Caco-2 (cell line): Measurements from ENCODE around the gene CCM2. TPM values are rescaled to one million over a fixed set of nuclear protein-coding genes. Genes with fewer than 3 reads are reported as not detected.
"Not testable (repeated sequence)": the region's sequence is repeated elsewhere in the genome, so short reads cannot be mapped to it uniquely, and the experiment has no call there.

Experiments used
- BruUV-seq: library from RNA; stranded (reverse); fragments of 400-500 nt; replicated peaks from 2 replicates; lab custom pipeline; 2021; lab: Mats Ljungman, UMichigan
- CTCF ChIA-PET: fragments of 300-600 bp; sonication (Branson Sonifier 250); formaldehyde crosslinking; loops from one replicate; lab custom pipeline; 2022; ENCODE audit warnings: antibody characterized with exemption; lab: Charles Lee
- POLR2A ChIA-PET: fragments of 300-600 bp; sonication (Branson Sonifier 250); formaldehyde crosslinking; loops from one replicate; lab custom pipeline; 2022; ENCODE audit warnings: antibody characterized with exemption; lab: Charles Lee
- DNase-seq, 2 experiments: peaks; one replicate each; pipeline versions ENCODE4 v3.0.0 to v3.0.0-alpha.2; 2020 to 2022
- H3K27me3 ChIP-seq: replicated peaks from 2 replicates; pipeline ENCODE4 v1.6.0; 2011; ENCODE audit warnings: low read length; ENCODE audit not compliant: control insufficient read depth, insufficient read depth
- H3K36me3 ChIP-seq: 2 replicates; pipeline ENCODE4 v1.5.1; 2011; ENCODE audit warnings: low read length; ENCODE audit not compliant: control insufficient read depth, insufficient read depth
- H3K4me1 ChIP-seq: fragments of 250-450 bp; sonication (Bioruptor Pico); 2 replicates; pipeline ENCODE4 v1.5.1; 2020; ENCODE audit warnings: mild to moderate bottlenecking
- H3K4me3 ChIP-seq: 2 replicates; pipeline ENCODE4 v1.5.1; 2011; ENCODE audit warnings: low read depth, mild to moderate bottlenecking, control low read depth, low read length
- H3K9me3 ChIP-seq: fragments of 250-450 bp; sonication (Bioruptor Pico); 2 replicates; pipeline ENCODE4 v1.5.1; 2020; ENCODE audit warnings: mild to moderate bottlenecking, moderate library complexity
- H3K27ac Mint-ChIP-seq: one replicate; pipeline ENCODE4 v1.8.0; 2022; ENCODE audit warnings: mixed read lengths; ENCODE audit not compliant: unreplicated experiment
- H3K27me3 Mint-ChIP-seq: one replicate; pipeline ENCODE4 v1.8.0; 2022; ENCODE audit warnings: mixed read lengths; ENCODE audit not compliant: insufficient read depth, unreplicated experiment
- H3K36me3 Mint-ChIP-seq: one replicate; pipeline ENCODE4 v1.8.0; 2022; ENCODE audit warnings: mild to moderate bottlenecking, mixed read lengths; ENCODE audit not compliant: insufficient read depth, unreplicated experiment
- H3K4me1 Mint-ChIP-seq: one replicate; pipeline ENCODE4 v1.8.0; 2022; ENCODE audit warnings: low read depth, mixed read lengths; ENCODE audit not compliant: unreplicated experiment
- H3K4me3 Mint-ChIP-seq: one replicate; pipeline ENCODE4 v1.8.0; 2022; ENCODE audit warnings: mild to moderate bottlenecking, moderate library complexity, mixed read lengths; ENCODE audit not compliant: unreplicated experiment
- H3K9me3 Mint-ChIP-seq: one replicate; pipeline ENCODE4 v1.8.0; 2022; ENCODE audit warnings: mixed read lengths; ENCODE audit not compliant: unreplicated experiment
- intact Hi-C: fragments of 100-400 bp; cut with micrococcal nuclease; formaldehyde crosslinking; loops from one replicate; pipeline ENCODE4 v1.10.0; 2022; ENCODE audit not compliant: unreplicated experiment
- total RNA-seq: library from RNA; stranded (reverse); gene quantifications from 2 replicates; pipeline ENCODE4 v1.2.3, GENCODE V29; 2022
- TF ChIP-seq, protein P1 (sequence below), 2 experiments: fragments of 200-600 bp in 1 of 2; IDR thresholded peaks; 1 replicate in 1 of 2; 2 replicates in 1 of 2; pipeline versions ENCODE4 v1.5.1 to v1.8.0; 2011 to 2022; ENCODE audit warnings: antibody characterized with exemption in 1 of 2, control low read depth in 1 of 2, inconsistent platforms in 1 of 2, low read depth in 1 of 2, low read length in 1 of 2, mild to moderate bottlenecking in 1 of 2, moderate library complexity in 1 of 2; ENCODE audit not compliant: insufficient read depth in 1 of 2, severe bottlenecking in 1 of 2, unreplicated experiment in 1 of 2

CCM2 gene
- total RNA-seq, 1 experiment from 2014 or later: 28.2 TPM

DNA sequence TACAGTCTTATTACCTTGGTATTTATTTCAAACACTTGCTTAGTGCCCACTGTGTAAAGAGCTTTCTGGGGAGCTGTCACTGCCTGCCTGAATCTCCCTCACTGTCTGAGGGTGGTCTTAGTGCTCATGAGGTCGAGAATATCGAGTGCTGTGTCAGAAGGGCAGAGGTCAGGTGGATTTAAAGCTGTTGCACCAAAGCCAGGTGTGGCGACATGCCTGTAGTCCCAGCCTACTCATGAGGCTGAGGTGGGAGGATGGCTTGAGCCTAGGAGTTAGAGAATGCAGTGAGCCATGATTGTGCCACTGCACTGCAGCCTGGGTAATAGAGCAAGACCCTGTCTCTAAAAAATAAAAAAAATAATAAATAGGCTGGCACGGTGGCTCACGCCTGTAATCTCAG, 20.9 kb downstream of the CCM2 start:
- H3K9me3 ChIP-seq: 0 out of 2 replicates have a peak, but pooled peaks cover 4% of the 10 kb centered on the region
- intact Hi-C loops: no loop called here
- Mint-ChIP-seq H3K27ac (no peak overlapping the region), H3K4me3 (no peak overlapping the region), H3K27me3 (no peaks in the 10 kb centered on the region), H3K9me3 (peaks cover 6% of the 10 kb centered on the region), H3K36me3 (peaks cover 30% of the 10 kb centered on the region), H3K4me1 (no peaks in the 10 kb centered on the region)
- no TSS peak for BruUV-seq
- no peaks in the 10 kb centered on the region; the same call in 1 of the 2 replicates for H3K36me3 ChIP-seq
- TF ChIP-seq, protein P1, sequence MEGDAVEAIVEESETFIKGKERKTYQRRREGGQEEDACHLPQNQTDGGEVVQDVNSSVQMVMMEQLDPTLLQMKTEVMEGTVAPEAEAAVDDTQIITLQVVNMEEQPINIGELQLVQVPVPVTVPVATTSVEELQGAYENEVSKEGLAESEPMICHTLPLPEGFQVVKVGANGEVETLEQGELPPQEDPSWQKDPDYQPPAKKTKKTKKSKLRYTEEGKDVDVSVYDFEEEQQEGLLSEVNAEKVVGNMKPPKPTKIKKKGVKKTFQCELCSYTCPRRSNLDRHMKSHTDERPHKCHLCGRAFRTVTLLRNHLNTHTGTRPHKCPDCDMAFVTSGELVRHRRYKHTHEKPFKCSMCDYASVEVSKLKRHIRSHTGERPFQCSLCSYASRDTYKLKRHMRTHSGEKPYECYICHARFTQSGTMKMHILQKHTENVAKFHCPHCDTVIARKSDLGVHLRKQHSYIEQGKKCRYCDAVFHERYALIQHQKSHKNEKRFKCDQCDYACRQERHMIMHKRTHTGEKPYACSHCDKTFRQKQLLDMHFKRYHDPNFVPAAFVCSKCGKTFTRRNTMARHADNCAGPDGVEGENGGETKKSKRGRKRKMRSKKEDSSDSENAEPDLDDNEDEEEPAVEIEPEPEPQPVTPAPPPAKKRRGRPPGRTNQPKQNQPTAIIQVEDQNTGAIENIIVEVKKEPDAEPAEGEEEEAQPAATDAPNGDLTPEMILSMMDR (IDR thresholded peaks at IDR 0.05; ENCODE audit: insufficient read depth in 1 of 2, low read depth in 1 of 2, low read length in 1 of 2, severe bottlenecking in 1 of 2, unreplicated experiment in 1 of 2): no peak
- ChIA-PET CTCF (no interaction called here), POLR2A (no interaction called here)
- H3K27me3 ChIP-seq: no peaks in the 10 kb centered on the region
- H3K4me3 ChIP-seq: no peak overlapping the region
- no peaks in the 10 kb centered on the region for H3K4me1 ChIP-seq
- DNase-seq: no peak

DNA sequence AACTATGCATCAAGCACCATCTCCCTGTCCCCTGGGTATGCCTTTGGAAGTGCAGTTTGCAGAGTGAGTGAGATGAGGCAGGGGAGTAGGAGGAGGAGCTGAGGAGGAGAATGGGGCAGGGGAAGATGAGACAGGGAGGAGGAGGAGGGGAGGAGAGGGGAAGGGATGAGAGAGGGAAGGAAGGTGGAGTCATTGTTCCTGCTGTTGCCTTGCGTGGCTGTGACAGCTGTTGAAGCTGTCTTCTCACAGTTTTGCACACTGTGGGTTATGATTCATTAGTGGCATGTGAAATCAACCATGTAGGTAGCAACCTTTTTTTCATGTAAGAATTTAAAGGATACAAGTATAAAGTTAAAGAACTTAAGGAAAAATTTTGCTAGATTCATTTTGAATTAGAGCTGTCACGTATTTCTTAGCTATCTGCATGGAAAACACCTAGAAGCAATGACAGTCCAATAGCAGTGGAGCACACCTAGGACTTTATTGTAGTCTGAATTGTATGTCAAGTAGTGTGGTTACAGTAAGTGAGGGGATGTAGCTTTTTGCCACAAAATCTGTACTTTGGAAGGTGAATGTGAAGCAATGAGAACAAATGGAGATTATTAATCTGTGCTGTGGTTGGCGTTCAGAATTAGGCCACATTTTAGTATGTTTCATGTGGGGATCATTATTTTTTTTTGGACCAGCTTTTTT, 21.7 kb downstream of the CCM2 start:
- H3K4me1 ChIP-seq: no peaks in the 10 kb centered on the region
- H3K27me3 ChIP-seq: no peaks in the 10 kb centered on the region
- no peak overlapping the region for H3K4me3 Mint-ChIP-seq
- H3K9me3 Mint-ChIP-seq: peaks cover 6% of the 10 kb centered on the region
- no peak for DNase-seq
- ChIA-PET POLR2A (interaction anchor here (0.5 kb wide), 1 partner anchor 22 kb away, joined by 6 read pairs; no protein-coding TSS in a partner anchor), CTCF (no interaction called here)
- TF ChIP-seq, protein P1 (IDR thresholded peaks at IDR 0.05; ENCODE audit: insufficient read depth in 1 of 2, low read depth in 1 of 2, low read length in 1 of 2, severe bottlenecking in 1 of 2, unreplicated experiment in 1 of 2): no peak
- H3K27me3 Mint-ChIP-seq: no peaks in the 10 kb centered on the region
- peaks cover 32% of the 10 kb centered on the region for H3K36me3 Mint-ChIP-seq
- H3K4me3 ChIP-seq: no peak overlapping the region
- 0 out of 2 replicates have a peak, but pooled peaks cover 4% of the 10 kb centered on the region for H3K9me3 ChIP-seq
- no peaks in the 10 kb centered on the region for H3K4me1 Mint-ChIP-seq
- intact Hi-C loops: no loop called here
- no peaks in the 10 kb centered on the region; the same call in 1 of the 2 replicates for H3K36me3 ChIP-seq
- H3K27ac Mint-ChIP-seq: no peak overlapping the region
- BruUV-seq: no TSS peak

DNA sequence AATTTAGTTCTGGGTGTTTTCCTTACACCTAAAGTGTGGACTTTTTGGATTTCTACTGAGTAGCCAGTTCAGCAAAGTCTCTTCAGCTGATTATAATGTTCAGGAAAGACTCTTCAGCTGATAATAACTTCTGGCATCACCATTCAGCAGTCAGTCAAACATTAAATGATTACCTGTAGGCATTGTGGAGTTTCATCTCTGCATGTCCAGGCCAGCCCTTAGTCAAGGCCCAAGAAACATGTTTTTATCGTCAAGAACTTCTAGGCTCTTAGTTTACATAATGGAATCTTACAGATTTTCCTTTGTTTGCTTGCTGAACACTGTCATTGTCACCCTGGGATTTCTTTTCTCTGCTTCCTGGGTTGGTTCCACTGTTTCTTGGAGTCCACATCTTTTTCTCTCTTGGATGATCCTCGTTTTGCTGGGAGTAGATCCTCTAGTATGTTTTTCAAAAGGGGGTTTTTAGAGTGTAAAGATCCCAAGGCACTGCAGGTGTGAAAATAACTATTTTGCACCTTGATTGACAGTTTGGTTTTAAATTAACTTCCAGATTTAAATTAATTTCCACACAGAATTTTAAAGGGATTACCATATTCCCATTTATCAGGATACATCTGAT, 24.2 kb downstream of the CCM2 start:
- H3K9me3 Mint-ChIP-seq: no peaks in the 10 kb centered on the region
- no peak overlapping the region for H3K27ac Mint-ChIP-seq
- no peaks in the 10 kb centered on the region for H3K4me1 ChIP-seq
- no peaks in the 10 kb centered on the region for H3K9me3 ChIP-seq
- H3K4me3 ChIP-seq: no peak overlapping the region
- no peaks in the 10 kb centered on the region for H3K4me1 Mint-ChIP-seq
- intact Hi-C loops: no loop called here
- ChIA-PET POLR2A (no interaction called here), CTCF (no interaction called here)
- TF ChIP-seq, protein P1 (IDR thresholded peaks at IDR 0.05; ENCODE audit: insufficient read depth in 1 of 2, low read depth in 1 of 2, low read length in 1 of 2, severe bottlenecking in 1 of 2, unreplicated experiment in 1 of 2): no peak
- no peaks in the 10 kb centered on the region; the same call in 1 of the 2 replicates for H3K36me3 ChIP-seq
- H3K27me3 ChIP-seq: no peaks in the 10 kb centered on the region
- peaks cover 19% of the 10 kb centered on the region for H3K36me3 Mint-ChIP-seq
- no peaks in the 10 kb centered on the region for H3K27me3 Mint-ChIP-seq
- no peak overlapping the region for H3K4me3 Mint-ChIP-seq
- no TSS peak for BruUV-seq
- DNase-seq: no peak

DNA sequence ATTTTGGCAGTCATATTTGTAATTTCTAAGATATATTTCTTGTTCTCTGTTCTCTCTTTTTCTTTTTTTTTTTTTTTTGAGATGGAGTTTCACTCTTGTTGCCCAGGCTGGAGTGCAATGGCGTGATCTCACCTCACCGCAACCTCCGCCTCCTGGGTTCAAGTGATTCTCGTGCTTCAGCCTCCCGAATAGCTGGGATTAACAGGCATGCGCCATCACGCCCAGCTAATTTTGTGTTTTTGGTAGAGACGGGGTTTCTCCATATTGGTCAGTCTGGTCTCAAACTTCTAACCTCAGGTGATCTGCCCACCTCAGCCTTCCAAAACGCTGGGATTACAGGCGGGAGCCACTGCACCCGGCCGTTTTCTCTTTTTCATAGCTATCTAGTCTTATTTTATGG, 25.5 kb downstream of the CCM2 start:
- H3K4me3 ChIP-seq, H3K27me3 ChIP-seq, POLR2A ChIA-PET, CTCF ChIA-PET, DNase-seq, H3K9me3 ChIP-seq, H3K27me3 Mint-ChIP-seq, H3K9me3 Mint-ChIP-seq, H3K4me1 ChIP-seq, H3K36me3 ChIP-seq, BruUV-seq, H3K27ac Mint-ChIP-seq, H3K4me1 Mint-ChIP-seq, H3K4me3 Mint-ChIP-seq, intact Hi-C loops: not testable (repeated sequence)
- peaks cover 16% of the 10 kb centered on the region for H3K36me3 Mint-ChIP-seq
